Upper lobe of left lung (tissue), 6 donors: Measurements from ENCODE around the gene NOX5. TPM values are rescaled to one million over a fixed set of nuclear protein-coding genes. Genes with fewer than 3 reads are reported as not detected.

Experiments used
- ATAC-seq, 2 donors: fragments of 200-7000 bp; cut with Tn5 transposase; one replicate each; pipeline ENCODE4 v1.9.1; 2022; ENCODE audit warnings: mild to moderate bottlenecking in 2 of 2, moderate library complexity in 2 of 2; ENCODE audit not compliant: low FRiP score in 2 of 2
- DNase-seq, 2 donors: peaks; one replicate each; pipeline ENCODE4 v3.0.0-alpha.2; 2019 to 2020
- H3K27ac ChIP-seq, 4 donors: fragments of 200-600 bp; sonication (generic); one replicate each; pipeline ENCODE4 v1.5.1; 2016 to 2019
- H3K27me3 ChIP-seq, 4 donors: fragments of 200-600 bp; sonication (generic); one replicate each; pipeline ENCODE4 v1.5.1; 2017 to 2019
- H3K36me3 ChIP-seq, 4 donors: fragments of 200-600 bp; sonication (generic); one replicate each; pipeline ENCODE4 v1.5.1; 2016 to 2019
- H3K4me1 ChIP-seq, 4 donors: fragments of 200-600 bp; sonication (generic); one replicate each; pipeline ENCODE4 v1.5.1; 2018 to 2019
- H3K4me3 ChIP-seq, 4 donors: fragments of 200-600 bp; sonication (generic); one replicate each; pipeline ENCODE4 v1.5.1; 2017 to 2019; ENCODE audit warnings: mild to moderate bottlenecking in 2 of 4, moderate library complexity in 1 of 4
- H3K9me3 ChIP-seq, 4 donors: fragments of 200-600 bp; sonication (generic); one replicate each; pipeline ENCODE4 v1.5.1; 2018 to 2019
- EP300 ChIP-seq, 4 donors: sonication (generic); formaldehyde crosslinking; IDR thresholded peaks; one replicate each; pipeline ENCODE4 v1.5.1; 2017; ENCODE audit warnings: antibody characterized with exemption in 4 of 4, control low read depth in 2 of 4
- POLR2A ChIP-seq, 4 donors: fragments of 450-650 bp; IDR thresholded peaks; one replicate each; pipeline ENCODE4 v1.5.1; 2016 to 2017; ENCODE audit warnings: antibody characterized with exemption in 4 of 4, mild to moderate bottlenecking in 2 of 4
- POLR2AphosphoS5 ChIP-seq, 2 donors: sonication (generic); formaldehyde crosslinking; IDR thresholded peaks; one replicate each; pipeline ENCODE4 v1.5.1; 2017; ENCODE audit warnings: antibody characterized with exemption in 2 of 2
- WGBS, 2 donors: methylation state at CpG; one replicate each; pipeline ENCODE4 v1.1.5; 2017 to 2018; 5-methylcytosine and 5-hydroxymethylcytosine counted together
- total RNA-seq, 6 donors: library from RNA; depleted of rRNA in 4 of 6; stranded (reverse); fragments of >200 nt in 4 of 6; gene quantifications; one replicate each; pipeline versions ENCODE4 v1.1.0 to v1.2.1, GENCODE V29; 2016 to 2021
- TF ChIP-seq, protein P1 (sequence below), 6 experiments: fragments of 450-650 bp in 4 of 6; fragments of 200-600 bp in 2 of 6; sonication (generic) in 2 of 6; IDR thresholded peaks; one replicate each; pipeline ENCODE4 v1.5.1; 2016 to 2019; ENCODE audit warnings: antibody characterized with exemption in 6 of 6
- donor health status: DM: no; HTN: no; CAD: no; lungs with moderate emphysema.
- donor health status: DM: no; HTN: yes; CAD: no; lungs with severe emphysema.

Gene NOX5
- total RNA-seq, 6 donors from 2014 or later: 0.20 to 5.7 (median 1.4) TPM; not detected in 2

DNA sequence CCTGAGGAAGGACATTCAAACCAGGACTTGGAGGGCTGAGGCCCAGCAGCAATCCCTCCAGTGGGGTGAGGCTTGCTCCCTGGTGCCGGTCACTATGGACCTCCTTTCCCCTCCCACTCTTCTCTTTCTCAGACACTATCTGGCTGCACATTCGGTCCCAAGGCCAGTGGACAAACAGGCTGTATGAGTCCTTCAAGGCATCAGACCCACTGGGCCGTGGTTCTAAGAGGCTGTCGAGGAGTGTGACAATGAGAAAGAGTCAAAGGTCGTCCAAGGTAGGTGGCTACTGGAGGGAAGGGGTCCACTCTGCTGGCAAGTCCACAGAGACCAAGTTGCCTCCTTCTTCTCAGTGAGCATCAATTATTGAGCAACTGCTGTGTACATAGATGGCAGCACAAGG is 28.0 kb downstream of the NOX5 start:
- Histone ChIP-seq H3K27ac (no peak overlapping the region), H3K9me3 (no peaks in the 10 kb centered on the region), H3K4me1 (no peaks in the 10 kb centered on the region), H3K36me3 (no peaks in the 10 kb centered on the region), H3K27me3 (no peaks in the 10 kb centered on the region), H3K4me3 (no peak overlapping the region)
- DNase-seq: no peak
- WGBS, 2 donors: 89 to 94% methylated on average over 5 of the region's 5 CpGs
- ATAC-seq: no peak
- TF ChIP-seq, protein P1, sequence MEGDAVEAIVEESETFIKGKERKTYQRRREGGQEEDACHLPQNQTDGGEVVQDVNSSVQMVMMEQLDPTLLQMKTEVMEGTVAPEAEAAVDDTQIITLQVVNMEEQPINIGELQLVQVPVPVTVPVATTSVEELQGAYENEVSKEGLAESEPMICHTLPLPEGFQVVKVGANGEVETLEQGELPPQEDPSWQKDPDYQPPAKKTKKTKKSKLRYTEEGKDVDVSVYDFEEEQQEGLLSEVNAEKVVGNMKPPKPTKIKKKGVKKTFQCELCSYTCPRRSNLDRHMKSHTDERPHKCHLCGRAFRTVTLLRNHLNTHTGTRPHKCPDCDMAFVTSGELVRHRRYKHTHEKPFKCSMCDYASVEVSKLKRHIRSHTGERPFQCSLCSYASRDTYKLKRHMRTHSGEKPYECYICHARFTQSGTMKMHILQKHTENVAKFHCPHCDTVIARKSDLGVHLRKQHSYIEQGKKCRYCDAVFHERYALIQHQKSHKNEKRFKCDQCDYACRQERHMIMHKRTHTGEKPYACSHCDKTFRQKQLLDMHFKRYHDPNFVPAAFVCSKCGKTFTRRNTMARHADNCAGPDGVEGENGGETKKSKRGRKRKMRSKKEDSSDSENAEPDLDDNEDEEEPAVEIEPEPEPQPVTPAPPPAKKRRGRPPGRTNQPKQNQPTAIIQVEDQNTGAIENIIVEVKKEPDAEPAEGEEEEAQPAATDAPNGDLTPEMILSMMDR (IDR thresholded peaks at IDR 0.05): no peak
- TF ChIP-seq POLR2AphosphoS5 (IDR thresholded peaks at IDR 0.05) (no peak), POLR2A (IDR thresholded peaks at IDR 0.05) (no peak)

DNA sequence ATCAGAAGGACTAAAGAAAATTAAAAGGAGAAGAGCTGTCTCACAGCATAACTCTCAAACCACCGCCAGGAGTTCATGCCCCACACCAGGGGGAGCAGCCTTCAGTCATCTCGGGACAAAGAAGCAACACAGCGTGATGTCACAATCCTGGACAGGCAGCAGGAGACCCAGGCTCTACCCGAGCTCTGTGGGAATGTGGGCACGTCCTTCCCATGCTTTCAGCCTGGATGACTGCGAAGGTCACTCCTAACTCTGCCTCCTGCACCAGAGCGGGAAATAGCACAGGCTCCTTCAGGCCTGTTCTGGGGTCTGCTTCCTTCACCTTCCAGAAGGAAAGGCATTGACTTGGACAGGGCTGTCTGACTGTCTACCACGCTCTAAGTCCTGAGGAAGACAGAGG is 31.3 kb downstream of the NOX5 start:
- no peak for ATAC-seq
- no peaks in the 10 kb centered on the region for H3K36me3 ChIP-seq
- DNase-seq: no peak
- H3K4me1 ChIP-seq: no peaks in the 10 kb centered on the region
- WGBS, 2 donors: 61 to 70% methylated on average over 6 to 8 of the region's 8 CpGs
- H3K4me3 ChIP-seq: no peak overlapping the region
- H3K9me3 ChIP-seq: no peaks in the 10 kb centered on the region
- TF ChIP-seq, protein P1 (IDR thresholded peaks at IDR 0.05): no peak
- no peak for TF ChIP-seq POLR2A (IDR thresholded peaks at IDR 0.05)
- no peak for TF ChIP-seq POLR2AphosphoS5 (IDR thresholded peaks at IDR 0.05)
- TF ChIP-seq EP300 (IDR thresholded peaks at IDR 0.05): no peak
- no peak overlapping the region for H3K27ac ChIP-seq
- no peaks in the 10 kb centered on the region for H3K27me3 ChIP-seq

DNA sequence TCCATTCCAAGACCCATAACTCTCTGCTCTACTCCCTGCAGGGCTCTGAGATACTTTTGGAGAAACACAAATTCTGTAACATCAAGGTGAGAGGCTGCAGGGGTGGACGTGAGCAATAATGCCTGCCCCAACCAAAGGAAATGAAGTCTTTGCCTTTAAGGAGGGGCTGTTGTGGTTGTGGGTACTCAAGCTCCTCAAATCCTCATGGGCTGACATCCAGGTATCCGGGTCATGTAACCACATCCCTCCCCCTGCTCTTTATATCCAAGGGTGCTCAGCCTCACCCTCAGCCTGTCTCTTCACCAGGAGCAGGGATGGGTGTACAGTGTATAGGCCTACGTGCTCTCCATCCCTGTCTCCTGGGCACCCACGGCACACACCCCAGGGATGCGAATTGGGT is 32.3 kb downstream of the NOX5 start:
- ATAC-seq: no peak
- 76 to 79% methylated on average over 5 of the region's 5 CpGs for WGBS, 2 donors

DNA sequence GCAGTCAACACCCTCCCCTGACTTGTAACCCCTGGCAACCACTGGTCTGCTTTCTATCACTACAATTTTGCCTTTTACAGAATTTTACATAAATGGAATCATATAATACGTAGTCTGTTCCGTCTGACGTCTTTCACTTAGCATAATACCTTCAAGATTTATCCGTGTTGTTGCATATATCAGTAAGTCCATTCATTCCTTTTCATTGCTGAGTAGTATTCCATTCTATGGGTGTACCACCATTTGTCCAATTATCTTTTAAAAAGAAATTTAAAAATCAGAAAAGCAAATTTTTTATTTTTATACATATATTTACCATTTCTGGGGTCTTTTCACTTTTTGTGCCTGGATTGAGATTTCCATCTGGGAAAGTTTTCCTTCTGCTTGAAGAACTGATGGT is 35.5 kb downstream of the NOX5 start:
- Histone ChIP-seq H3K36me3 (no peaks in the 10 kb centered on the region), H3K4me1 (no peaks in the 10 kb centered on the region), H3K4me3 (no peak overlapping the region), H3K27ac (no peak overlapping the region), H3K27me3 (no peaks in the 10 kb centered on the region), H3K9me3 (no peaks in the 10 kb centered on the region)
- WGBS, 2 donors: 94 to 96% methylated on average over 4 of the region's 4 CpGs
- TF ChIP-seq, protein P1 (IDR thresholded peaks at IDR 0.05): no peak
- TF ChIP-seq EP300 (IDR thresholded peaks at IDR 0.05) (no peak), POLR2AphosphoS5 (IDR thresholded peaks at IDR 0.05) (no peak), POLR2A (IDR thresholded peaks at IDR 0.05) (no peak)
- ATAC-seq: no peak
- DNase-seq: no peak

More for the DNA sequence above, 32.3 kb downstream of the NOX5 start:
- Histone ChIP-seq H3K27ac (no peak overlapping the region), H3K4me3 (no peak overlapping the region), H3K9me3 (no peaks in the 10 kb centered on the region), H3K27me3 (no peaks in the 10 kb centered on the region), H3K36me3 (no peaks in the 10 kb centered on the region), H3K4me1 (no peaks in the 10 kb centered on the region)
- TF ChIP-seq, protein P1 (IDR thresholded peaks at IDR 0.05): no peak
- no peak for DNase-seq

- H3K4me3 ChIP-seq: no peak overlapping the region
- H3K36me3 ChIP-seq: no peaks in the 10 kb centered on the region
- no peak for ATAC-seq
- H3K9me3 ChIP-seq: no peaks in the 10 kb centered on the region
- peak in 1 of 2 donors; percentile 51 for DNase-seq
- H3K27ac ChIP-seq: no peak overlapping the region
- H3K27me3 ChIP-seq: no peaks in the 10 kb centered on the region
- peaks cover 0 to 11% (median 8%) of the 10 kb centered on the region in 4 donors for H3K4me1 ChIP-seq
- WGBS, 2 donors: 87 to 94% methylated on average over 10 of the region's 10 CpGs
- TF ChIP-seq, protein P1 (IDR thresholded peaks at IDR 0.05): no peak
- TF ChIP-seq EP300 (IDR thresholded peaks at IDR 0.05): no peak
- no peak for TF ChIP-seq POLR2AphosphoS5 (IDR thresholded peaks at IDR 0.05)
- TF ChIP-seq POLR2A (IDR thresholded peaks at IDR 0.05): no peak
Measured at GRCh38 chr15:69055251-69055650, 40.8 kb downstream of the NOX5 start.
